Stomach (tissue), 4 donors: ENCODE data around the gene STXBP6.

Experiments used
- CTCF ChIP-seq, 7 experiments: fragments of 450-650 bp in 4 of 7; fragments of 200-600 bp in 3 of 7; sonication (generic) in 3 of 7; IDR thresholded peaks; one replicate each; pipeline ENCODE4 v1.5.1; 2016 to 2019; ENCODE audit warnings: antibody characterized with exemption in 7 of 7, control low read depth in 2 of 7, mild to moderate bottlenecking in 1 of 7
- POLR2AphosphoS5 ChIP-seq, 3 donors: sonication (generic); formaldehyde crosslinking; IDR thresholded peaks; one replicate each; pipeline ENCODE4 v1.6.1; 2016; ENCODE audit warnings: antibody characterized with exemption in 3 of 3

GRCh38 chr14:24809135-24809534 lies 240.8 kb downstream of the STXBP6 start:
- no peak for TF ChIP-seq CTCF (IDR thresholded peaks at IDR 0.05)
- no peak for TF ChIP-seq POLR2AphosphoS5 (IDR thresholded peaks at IDR 0.05)
